ENCODE data around the gene FLT4. TPM values are rescaled to one million over a fixed set of nuclear protein-coding genes. Genes with fewer than 3 reads are reported as not detected.

The FLT4 gene
- total RNA-seq, 1 experiment from 2014 or later = 0.44 TPM

- DNase-seq (ENCODE audit: low read depth, low spot score) = no peak
- H3K36me3 ChIP-seq (ENCODE audit: control insufficient read depth, insufficient read depth, low read length) = no peaks in the 10 kb centered on the region
- H3K4me3 ChIP-seq (ENCODE audit: low read depth in 2 of 2, low read length in 2 of 2) = no peak overlapping the region
- ATAC-seq = no peak
- in situ Hi-C loops (cut with HindIII; ENCODE audit: low pct_unique_long_range_greater_than_20kb, low sequenced_read_pairs) (no loop called here), intact Hi-C loops (cut with micrococcal nuclease; ENCODE audit: unreplicated experiment) (no loop called here)
- TF ChIP-seq, protein P1, sequence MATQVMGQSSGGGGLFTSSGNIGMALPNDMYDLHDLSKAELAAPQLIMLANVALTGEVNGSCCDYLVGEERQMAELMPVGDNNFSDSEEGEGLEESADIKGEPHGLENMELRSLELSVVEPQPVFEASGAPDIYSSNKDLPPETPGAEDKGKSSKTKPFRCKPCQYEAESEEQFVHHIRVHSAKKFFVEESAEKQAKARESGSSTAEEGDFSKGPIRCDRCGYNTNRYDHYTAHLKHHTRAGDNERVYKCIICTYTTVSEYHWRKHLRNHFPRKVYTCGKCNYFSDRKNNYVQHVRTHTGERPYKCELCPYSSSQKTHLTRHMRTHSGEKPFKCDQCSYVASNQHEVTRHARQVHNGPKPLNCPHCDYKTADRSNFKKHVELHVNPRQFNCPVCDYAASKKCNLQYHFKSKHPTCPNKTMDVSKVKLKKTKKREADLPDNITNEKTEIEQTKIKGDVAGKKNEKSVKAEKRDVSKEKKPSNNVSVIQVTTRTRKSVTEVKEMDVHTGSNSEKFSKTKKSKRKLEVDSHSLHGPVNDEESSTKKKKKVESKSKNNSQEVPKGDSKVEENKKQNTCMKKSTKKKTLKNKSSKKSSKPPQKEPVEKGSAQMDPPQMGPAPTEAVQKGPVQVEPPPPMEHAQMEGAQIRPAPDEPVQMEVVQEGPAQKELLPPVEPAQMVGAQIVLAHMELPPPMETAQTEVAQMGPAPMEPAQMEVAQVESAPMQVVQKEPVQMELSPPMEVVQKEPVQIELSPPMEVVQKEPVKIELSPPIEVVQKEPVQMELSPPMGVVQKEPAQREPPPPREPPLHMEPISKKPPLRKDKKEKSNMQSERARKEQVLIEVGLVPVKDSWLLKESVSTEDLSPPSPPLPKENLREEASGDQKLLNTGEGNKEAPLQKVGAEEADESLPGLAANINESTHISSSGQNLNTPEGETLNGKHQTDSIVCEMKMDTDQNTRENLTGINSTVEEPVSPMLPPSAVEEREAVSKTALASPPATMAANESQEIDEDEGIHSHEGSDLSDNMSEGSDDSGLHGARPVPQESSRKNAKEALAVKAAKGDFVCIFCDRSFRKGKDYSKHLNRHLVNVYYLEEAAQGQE (IDR thresholded peaks at IDR 0.05; ENCODE audit: insufficient read depth in 1 of 2, low read depth in 2 of 2, low read length in 1 of 2) = no peak
- TF ChIP-seq SIN3A (IDR thresholded peaks at IDR 0.05; ENCODE audit: borderline replicate concordance, insufficient read depth, low read depth, low read length) (no peak), TCF7L2 (IDR thresholded peaks at IDR 0.05; ENCODE audit: low read depth, low read length) (no peak), POLR2AphosphoS5 (IDR thresholded peaks at IDR 0.05; ENCODE audit: low read depth, low read length) (no peak), CTCF (IDR thresholded peaks at IDR 0.05) (no peak)
- H3K9me3 ChIP-seq (ENCODE audit: control insufficient read depth, insufficient read depth, low read depth, low read length) = no peaks in the 10 kb centered on the region
- H3K27ac ChIP-seq (ENCODE audit: low read length) = no peak overlapping the region
- no peaks in the 10 kb centered on the region; the same call in 1 of the 2 replicates for H3K27me3 ChIP-seq (ENCODE audit: control insufficient read depth, insufficient read depth, low read length)
- H3K4me1 ChIP-seq (ENCODE audit: control insufficient read depth, insufficient read depth, low read length) = no peaks in the 10 kb centered on the region
- POLR2A ChIA-PET = no interaction called here
- no TSS peak for BruUV-seq (replicated peaks)
- CTCF ChIA-PET = interaction anchor here (0.6 kb wide), 1 partner anchor 70 kb away, joined by 3 read pairs; no protein-coding TSS in a partner anchor
Observed at GRCh38 chr5:180619563-180619915, 29.9 kb downstream of the FLT4 start.

DNA sequence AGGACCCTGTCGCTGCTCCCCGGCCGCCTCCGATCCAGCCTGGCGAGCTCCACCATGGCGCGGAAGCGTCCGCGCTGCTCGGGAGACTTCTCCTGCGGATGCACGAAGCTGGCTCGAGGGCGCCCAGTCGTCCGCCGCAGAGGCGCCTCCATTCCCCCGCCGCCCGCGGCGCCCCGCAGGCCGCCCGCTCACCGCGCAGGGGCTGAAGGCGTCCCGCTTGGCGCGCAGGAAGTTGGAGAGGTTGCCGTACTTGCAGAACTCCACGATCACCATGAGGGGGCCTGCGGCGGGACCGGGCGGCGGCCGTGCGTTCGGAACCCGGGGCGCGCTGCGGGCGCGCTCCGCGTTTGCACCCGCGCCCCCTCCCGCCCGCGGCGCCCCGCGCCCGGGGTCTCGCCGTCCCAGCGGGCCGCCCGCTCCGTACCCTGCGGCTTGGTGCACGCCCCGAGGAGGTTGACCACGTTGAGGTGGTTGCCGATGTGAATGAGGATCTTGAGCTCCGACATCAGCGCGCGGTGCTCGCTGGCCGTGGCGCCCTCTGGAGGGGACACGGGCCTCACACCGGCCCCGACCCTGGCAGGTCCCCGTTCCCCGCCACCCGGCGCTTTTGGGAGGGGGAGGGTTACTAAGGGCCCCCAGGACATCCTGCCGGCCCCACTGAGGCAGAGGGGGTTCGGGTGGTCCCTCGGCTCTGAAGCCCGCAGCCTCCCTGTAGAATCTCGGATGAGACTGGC, 30.4 kb downstream of the FLT4 start:
- TF ChIP-seq CTCF (IDR thresholded peaks at IDR 0.05) (no peak; the same call in 1 of the 2 replicates), TCF7L2 (IDR thresholded peaks at IDR 0.05; ENCODE audit: low read depth, low read length) (no peak), SIN3A (IDR thresholded peaks at IDR 0.05; ENCODE audit: borderline replicate concordance, insufficient read depth, low read depth, low read length) (no peak), POLR2AphosphoS5 (IDR thresholded peaks at IDR 0.05; ENCODE audit: low read depth, low read length) (no peak)
- TF ChIP-seq, protein P1 (IDR thresholded peaks at IDR 0.05; ENCODE audit: insufficient read depth in 1 of 2, low read depth in 2 of 2, low read length in 1 of 2) = no peak
- Histone ChIP-seq H3K36me3 (ENCODE audit: control insufficient read depth, insufficient read depth, low read length) (no peaks in the 10 kb centered on the region), H3K4me1 (ENCODE audit: control insufficient read depth, insufficient read depth, low read length) (no peaks in the 10 kb centered on the region), H3K4me3 (ENCODE audit: low read depth in 2 of 2, low read length in 2 of 2) (peak overlapping the region in 1 of 2 experiments; percentile 11; a peak in 1 of 4 replicates), H3K27me3 (ENCODE audit: control insufficient read depth, insufficient read depth, low read length) (no peaks in the 10 kb centered on the region; the same call in 1 of the 2 replicates), H3K9me3 (ENCODE audit: control insufficient read depth, insufficient read depth, low read depth, low read length) (no peaks in the 10 kb centered on the region), H3K27ac (ENCODE audit: low read length) (no peak overlapping the region)
- ChIA-PET POLR2A (no interaction called here), CTCF (interaction anchor here (0.6 kb wide), 2 partner anchors 69 to 410 kb away, joined by 3 read pairs; no protein-coding TSS in a partner anchor)
- DNase-seq (ENCODE audit: low read depth, low spot score) (no peak), ATAC-seq (no peak)
- intact Hi-C loops (cut with micrococcal nuclease; ENCODE audit: unreplicated experiment) (no loop called here), in situ Hi-C loops (cut with HindIII; ENCODE audit: low pct_unique_long_range_greater_than_20kb, low sequenced_read_pairs) (no loop called here)
- no TSS peak for BruUV-seq (replicated peaks)
